NCI-H69 (cell line): ENCODE data around the gene ATE1.
A peak's percentile ranks its signal among the peaks of the same experiment; 100 is the strongest.
"Not testable (repeated sequence)": the region's sequence is repeated elsewhere in the genome, so short reads cannot be mapped to it uniquely, and the experiment has no call there.

Experiments
- DNase-seq: peaks from one replicate; lab custom pipeline; 2025; lab: John Stamatoyannopoulos, UW

The ATE1 gene

DNA sequence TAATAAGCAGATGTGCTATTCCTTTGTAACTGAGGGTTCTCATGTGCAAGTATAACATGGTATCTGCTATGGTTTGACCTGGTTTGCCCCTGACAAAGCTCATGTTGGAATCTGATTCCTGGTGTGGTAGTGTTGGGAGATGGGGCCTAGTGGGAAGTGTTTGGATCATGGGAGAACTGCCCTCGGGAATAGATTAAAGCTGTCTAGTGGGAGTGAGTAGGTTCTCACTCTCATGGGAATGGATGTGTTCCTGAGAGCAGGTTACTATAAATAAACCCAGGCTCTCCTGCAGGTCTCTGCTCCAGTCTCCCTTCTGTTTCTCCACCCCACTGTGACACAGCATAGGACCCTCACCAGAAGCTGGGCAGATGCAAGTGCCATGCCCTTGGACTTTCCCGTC is 97.7 kb downstream of the ATE1 start:
- peak; percentile 12 for DNase-seq

DNA sequence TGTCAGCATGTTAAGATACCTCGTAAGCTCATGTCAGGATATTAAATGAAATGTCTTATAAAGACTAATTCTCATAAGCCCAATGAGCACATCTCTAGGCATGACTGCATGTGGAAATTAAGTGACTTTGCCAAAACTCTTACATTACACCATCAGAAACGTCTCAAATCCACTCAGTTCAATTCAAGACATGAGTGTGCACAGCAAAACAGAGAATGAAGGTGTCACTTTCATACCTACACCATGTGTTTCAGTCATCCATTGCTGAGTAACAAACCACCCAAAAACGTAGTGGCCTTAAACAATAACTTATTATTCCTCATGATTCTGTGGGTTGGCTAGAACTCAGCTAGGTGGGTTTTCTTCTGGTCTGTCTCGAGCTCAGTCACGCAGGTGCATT is 99.8 kb downstream of the ATE1 start:
- no peak for DNase-seq

DNA sequence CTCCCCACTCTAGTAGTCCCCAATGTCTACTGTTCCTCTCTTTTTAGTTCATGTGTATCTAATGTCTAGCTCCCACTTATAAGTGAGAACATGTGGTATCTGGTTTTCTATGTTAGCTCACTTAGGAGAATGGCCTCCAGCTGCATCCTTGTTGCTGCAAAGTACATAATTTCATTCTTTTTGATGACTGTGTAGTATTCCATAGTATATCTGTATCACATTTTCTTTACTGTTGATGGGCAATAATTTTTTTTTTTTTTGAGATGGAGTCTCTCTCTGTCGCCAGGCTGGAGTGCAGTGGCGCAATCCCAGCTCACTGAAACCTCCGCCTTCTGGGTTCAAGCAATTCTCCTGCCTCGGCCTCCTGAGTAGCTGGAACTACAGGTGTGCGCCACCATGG is 101.1 kb downstream of the ATE1 start:
- not testable (repeated sequence) for DNase-seq

DNA sequence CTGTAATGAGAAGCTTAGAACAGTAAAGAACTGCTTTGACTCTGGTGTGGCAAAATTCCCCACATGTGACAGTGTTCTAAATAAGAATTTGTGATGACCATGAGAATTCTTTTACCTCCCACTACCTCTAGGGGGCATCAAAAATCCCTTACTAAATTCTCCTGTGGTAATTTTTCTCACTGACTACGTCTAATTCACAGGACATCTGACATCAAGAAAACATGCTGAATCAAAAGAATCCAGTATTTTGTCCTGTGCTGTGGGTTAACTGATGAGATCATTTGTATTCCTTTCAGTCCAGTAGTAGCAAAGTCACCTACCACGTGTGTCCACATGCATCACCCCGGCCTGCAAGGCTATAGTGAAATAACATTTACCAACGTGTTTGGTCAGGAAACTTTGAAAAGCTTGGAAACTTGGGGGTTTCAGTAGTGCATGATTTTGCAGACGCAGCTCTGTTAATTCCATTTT is 103.8 kb downstream of the ATE1 start:
- DNase-seq: peak; percentile 59

DNA sequence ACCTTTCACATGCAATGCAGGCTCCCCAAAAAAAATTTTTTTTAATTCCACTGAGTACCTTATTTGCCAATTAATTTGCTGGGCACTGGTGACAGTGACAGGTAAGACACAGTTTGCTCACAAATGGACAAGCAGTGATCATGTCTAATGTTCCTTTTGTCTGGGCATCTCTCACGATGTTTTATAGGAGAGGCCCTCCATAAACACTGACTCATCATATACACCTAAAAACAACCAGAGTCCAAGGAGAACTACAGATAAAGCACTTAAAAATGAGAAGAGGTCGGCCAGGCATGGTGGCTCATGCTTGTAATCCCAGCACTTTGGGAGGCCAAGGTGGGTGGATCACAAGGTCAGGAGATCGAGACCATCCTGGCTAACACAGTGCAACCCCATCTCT is 105.1 kb downstream of the ATE1 start:
- DNase-seq: no peak

DNA sequence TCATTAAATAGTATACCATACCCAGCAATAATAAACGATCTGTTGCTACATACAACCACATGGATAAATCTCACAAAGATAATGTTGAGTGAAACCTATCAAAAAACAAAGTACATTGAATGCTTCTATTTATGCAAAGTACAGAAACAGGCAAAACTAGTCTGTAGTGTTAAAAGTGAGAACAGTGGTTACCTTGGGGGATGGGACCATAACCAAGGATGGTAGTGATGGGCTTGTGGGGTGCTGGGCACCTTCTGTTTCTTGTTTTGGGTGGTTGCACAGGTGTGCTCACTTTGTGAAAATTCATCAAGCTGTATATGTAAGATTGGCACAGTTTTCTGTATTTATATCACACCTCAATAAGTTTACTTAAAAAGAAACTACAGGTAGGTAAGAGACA is 105.7 kb downstream of the ATE1 start:
- DNase-seq: no peak

DNA sequence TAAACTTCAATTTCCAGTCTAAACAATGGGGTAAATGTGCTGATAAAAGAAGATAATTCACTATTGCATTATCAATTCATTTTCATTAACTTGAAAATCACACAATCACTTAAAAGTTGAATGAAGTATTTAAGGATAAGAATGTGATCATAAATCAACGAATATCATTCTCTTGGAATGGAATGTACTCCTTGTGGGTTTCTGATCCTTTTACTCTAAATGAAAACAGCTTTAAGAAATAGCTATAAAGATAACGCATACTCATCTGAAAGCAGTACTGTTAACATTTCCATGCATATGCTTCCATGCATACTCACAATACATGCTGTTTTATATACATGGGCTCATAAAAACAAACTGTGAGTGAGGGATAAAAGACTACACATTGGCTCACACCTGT is 108.8 kb downstream of the ATE1 start:
- DNase-seq: no peak

DNA sequence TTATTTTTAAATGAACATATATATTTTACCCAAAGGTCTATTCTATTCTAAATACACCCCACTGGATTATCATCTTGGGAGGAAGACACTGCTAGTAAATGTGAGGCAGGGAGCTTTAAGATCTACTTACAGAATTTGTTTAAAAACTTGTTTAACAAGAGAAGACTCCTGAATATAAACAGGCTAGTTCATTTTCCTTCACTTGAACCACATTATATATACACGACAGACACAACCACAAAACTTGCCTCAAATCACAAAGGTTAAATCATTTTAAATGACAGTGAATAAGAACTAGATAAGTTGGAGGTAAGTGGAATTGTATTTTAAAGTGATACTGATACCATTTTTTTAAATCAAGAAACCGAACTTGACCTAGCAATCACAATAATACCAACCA is 109.2 kb downstream of the ATE1 start:
- no peak for DNase-seq

DNA sequence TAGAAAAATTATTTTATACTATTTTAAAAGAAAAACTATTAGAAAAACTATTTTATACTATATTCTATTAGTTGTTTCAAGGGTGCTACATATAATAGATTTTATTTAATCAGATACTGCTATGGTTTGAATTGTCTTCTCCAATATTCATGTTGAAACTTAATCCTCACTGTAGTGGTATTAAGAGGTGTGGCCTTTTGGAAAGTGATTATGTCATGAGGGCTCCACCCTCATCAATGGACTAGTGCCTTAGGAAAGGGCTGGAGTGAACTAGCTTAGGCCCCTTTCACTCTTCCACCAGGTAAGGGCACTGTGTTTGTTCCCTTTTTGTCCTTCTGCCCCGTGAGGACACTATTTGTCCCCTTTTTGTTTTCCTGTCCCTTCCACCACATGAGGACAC is 111.6 kb downstream of the ATE1 start:
- DNase-seq: no peak

DNA sequence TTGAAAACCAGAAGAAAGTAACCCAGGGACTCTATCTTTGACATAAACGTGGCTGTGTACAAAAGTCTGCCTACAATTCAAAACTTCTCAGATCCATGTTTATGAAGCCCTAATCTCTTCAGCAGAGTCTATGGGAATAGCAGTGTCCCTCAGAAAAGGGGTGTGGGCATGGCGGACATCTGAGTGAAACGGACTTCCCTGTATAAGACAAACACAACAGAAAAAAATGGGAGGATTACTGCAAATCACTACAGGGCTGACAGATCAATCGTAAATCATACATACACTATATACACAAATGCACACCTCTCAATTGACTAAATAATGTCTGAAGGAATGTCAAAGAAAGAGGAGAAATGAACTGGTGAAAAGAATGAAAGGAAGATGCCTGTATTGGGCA is 114.0 kb downstream of the ATE1 start:
- no peak for DNase-seq

DNA sequence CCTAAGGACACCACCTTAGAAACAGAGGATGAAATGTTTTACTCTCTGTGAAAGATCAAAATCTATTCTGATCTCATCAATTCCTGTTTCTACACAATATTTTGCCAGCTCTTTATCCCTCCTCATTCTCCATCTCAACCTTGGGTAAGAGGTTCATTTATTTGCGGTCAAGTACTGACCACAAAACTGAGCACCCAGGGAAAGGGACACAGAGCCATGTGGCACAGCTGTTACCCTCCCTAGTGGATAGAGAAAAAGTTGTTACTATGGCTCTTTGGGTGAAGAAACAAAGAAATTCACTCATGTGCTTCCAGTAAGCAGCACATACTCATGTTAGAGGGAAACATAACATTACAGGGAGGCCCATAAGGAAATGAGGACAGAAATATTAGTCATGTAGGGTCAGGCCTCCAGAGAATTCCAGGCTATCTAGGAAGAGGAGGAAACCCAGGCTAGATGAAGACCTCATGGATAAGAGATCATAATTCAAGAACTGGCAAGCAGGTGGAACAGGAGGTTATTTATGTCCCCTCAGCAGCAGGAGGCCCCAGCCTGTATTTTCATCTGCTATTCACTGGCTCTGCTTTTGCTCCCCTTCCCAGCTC is 114.5 kb downstream of the ATE1 start:
- DNase-seq: peak; percentile 14

DNA sequence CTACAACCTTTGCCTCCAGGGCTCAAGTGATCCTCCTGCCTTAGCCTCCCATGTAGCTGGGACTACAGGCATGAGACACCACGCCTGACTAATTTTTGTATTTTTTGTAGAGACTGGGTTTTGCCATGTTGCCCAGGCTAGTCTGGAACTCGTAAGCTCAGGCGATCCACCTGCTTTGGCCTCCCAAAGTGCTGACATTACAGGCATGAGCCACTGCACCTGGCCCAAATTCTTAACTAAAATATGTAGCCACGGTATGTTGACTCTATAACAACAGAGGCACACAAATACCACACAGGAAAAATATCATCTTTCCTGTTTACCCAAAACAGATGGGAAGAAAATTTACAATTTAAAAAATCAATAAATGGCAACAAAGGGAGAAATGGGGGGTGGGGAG is 115.8 kb downstream of the ATE1 start:
- DNase-seq: no peak

DNA sequence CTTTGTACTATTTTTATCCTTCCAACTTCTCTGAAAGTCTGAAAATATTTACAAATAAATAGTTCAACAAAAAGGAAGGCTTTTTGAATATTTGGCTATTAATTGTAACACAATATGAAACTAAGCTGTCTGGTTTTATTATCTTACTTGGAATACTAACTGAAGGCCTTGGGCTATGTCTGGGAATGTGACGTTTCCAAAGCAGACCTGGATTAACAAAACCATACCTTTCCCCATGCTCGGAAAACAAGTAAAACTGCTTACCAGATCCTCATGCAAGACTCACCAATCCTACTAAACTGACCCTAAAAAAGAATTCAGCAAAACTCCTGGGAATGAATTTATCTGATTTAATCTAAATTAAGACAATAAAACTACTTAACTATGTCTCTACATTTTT is 116.4 kb downstream of the ATE1 start:
- DNase-seq: no peak

DNA sequence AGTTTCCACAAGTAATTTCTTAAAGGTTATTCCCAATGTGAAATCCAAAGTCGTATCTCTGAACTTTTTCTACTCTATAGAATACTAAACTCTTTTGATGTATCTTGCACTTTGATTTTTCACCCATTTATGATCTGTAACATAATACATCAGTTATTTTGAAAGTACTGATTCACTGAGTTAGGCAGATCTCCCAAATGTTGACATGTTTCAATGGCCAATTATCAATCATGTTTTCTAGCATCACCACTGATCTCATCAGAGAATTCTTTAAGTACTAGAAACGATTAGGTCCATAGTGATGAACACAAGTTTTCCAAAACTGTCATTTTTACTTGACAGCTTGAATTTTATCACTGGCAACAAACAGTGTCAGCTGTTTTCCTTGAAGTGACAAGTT is 119.0 kb downstream of the ATE1 start:
- no peak for DNase-seq

DNA sequence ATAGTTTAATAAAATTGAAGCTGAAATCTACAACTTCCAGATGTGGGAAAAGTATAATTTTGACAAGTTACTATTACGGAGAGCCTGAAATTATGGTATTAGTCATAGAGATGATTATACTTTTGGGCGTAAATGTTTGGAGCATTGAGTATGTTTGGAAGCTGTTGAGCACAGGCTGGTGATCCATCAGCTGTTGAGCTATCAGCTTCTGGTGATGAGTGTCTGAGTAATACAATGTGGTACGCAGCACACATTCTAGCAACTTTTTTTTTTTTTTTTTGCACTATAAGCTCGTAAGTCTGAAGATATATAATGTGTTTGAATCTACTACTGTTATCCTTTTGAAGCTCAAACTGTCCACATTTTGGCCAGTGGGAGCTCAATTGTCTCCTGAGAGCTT is 123.4 kb downstream of the ATE1 start:
- DNase-seq: no peak

DNA sequence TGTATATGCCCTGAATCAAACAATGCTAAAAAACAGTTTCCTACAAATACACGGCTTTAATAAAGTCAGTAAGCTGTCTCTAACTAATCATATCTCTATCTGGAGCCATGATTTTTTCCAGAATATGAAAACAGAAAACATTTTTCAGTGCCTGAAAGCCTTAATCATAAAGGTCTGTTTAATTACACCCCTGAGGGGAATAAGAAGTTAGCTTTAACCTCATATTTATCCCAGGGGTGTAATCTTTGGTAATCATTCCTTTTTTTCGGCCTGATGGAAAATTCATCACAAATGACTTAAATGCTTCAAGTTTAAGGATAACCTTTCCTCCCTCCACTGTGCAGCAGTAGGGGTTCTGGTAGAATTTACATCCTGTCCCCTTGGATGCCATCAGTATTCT is 124.2 kb downstream of the ATE1 start:
- DNase-seq: peak; percentile 63

DNA sequence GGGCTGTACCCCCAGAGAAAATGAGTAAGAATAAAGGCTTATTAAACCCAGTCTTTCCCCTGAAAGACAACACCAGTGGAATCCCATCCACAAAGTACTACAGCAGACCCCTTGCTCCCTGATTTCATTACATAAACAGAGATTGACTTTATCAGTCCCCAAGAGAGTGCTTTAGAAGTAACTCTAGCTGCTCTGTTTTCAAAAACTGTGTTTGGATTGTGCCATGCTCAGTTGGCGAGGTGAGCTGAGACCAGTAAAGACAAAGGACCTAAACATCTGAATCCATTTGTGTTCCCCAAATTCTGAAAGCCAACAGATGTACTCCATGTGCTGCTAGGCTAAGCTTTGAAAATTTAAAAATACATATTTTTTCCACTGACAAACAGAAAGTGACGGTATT is 127.0 kb downstream of the ATE1 start:
- DNase-seq: peak; percentile 62

DNA sequence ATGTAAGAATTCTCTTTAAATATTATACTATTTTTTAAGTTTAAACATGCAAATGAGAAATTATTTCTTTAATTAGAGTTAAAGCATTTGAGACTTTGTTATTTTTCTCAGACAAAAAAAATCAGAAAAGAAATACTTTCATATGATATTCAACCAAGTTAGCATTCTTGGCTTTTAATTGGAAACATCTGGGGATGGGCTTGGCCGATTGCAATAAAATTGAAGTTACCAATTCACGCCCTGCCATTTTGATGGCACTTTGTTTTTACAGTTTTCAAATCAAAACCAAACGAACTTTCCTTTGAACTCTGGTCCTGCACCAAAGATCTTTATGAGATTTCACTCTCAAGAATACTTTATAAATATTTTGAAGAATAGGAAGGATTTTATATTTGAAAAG is 127.7 kb downstream of the ATE1 start:
- DNase-seq: no peak

DNA sequence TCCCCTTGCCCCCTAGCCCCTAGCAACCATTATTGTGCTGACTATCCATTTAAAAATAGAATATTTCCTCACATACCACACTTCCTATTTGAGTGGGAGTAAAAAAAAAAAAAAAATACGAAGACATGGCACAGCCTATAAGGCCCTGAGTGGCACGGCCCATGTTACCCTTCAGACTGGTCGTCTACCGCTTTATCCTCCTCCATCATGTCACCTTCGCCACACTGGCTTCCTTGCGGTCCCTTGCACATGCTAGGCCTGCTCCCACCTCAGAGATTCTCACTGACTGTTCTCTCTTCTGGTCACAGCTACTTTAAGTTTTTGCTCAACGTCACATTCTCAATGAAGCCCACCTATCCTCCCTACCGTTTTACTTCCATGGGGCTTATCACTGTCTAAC is 130.3 kb downstream of the ATE1 start:
- DNase-seq: no peak

DNA sequence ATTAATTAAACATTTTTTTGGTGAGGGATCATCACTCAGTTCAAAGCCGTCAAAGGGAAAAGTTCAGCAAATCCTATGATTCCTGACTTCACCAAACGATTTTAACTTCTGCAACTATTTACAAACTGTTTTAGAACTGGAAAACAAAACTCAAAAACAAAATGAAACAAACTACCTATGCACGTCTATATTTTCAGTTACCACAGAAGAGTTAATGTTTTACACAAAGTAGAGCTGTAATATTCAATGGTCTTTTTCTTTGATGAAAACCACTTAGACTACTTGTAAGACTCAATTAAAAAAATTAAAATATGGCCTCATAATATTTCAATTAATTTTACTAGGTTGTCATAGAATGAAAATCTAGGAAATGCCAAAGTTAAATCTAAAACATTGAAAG is 131.5 kb downstream of the ATE1 start:
- DNase-seq: no peak

DNA sequence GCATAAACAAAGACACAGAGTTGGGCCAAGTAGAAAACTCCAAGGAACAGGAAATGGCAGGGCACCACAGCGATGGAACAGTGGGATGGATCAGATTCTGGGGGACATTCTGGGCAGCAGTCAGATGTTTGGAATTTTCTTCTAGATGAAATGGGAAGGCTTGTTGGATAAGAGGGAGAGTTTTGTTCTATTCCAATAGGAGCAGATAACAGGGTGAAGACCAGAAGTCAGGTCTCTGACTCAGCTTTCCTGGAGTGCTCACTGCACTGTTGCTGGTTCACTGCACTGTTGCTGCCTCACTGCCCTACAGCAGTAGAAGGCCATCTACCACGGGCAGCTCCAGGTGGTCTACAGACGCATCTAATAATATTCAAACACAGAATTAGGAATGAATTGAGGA is 135.6 kb downstream of the ATE1 start:
- DNase-seq: no peak

DNA sequence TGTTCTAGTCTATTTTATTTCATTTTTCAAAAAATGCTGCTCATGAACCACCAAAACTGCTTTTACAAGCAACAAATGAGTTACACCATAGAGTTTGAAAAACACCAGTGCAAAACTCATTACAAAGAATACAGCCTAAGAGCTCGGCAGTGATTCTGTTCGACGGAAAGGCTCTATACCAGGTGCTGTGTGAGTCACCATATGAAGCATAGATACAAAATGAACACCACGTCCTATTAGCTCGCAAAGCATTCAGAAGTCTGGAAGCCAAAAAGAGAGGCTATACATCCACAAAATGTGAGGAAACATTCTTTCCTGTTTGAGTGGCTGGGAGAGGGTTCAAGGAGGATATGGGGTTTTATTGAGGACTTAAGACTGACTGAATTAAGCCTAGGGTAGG is 136.1 kb downstream of the ATE1 start:
- DNase-seq: no peak

DNA sequence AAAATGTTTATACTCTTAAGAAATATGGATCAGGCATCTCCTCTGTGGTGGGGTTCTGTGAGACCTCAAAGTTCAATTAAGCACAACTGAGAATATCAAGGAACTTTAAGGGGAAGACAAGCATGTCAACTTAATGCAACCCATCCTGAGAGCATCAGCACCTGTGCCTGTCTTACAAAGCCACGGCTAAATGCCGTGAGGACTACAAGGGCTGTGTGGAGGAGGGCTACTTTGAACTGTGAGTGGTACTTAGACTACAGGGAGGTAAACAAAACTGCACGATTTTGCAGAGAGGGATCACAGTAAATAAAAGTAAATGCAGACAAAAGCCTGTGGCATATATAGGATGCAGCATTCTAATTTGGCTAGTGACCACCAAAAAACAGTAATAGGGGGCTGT is 139.1 kb downstream of the ATE1 start:
- no peak for DNase-seq

DNA sequence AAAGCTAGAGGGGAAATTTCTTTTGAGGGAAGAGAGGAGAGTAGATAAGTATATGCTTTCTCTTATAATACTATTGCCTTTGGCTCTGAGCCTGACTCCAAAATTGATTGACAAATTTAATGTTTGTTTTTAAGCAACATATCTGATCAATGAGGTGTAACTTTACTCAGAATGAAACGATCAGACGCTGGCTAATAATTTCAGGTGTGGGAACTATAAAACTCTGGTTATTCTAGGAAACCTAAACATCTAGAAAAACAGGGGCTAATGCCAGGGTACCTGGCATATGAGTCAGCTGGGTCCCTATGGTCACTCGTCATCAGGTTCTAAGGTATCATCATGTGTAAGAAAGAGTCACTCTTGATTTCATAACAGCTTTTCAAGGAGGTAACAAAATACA is 139.7 kb downstream of the ATE1 start:
- no peak for DNase-seq

DNA sequence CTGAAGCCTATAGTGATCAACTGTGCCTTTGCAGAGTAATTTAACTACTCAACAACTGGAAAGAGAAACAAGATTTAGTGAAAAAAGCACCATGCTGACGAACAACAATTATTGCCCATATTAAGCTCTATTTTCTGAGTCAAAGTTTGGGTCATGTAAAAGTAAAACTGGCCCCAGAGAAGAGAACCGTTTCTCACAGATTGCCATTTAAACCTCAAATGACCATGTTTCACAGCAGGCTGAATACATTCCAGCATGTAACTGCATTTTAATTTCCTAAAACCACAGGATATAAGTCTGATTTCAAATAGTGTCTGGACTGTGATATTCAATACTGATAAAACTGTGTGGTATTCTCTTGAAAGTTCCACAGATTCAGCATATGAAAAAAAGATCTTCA is 140.7 kb downstream of the ATE1 start:
- DNase-seq: no peak
